C4-2B (cell line): ENCODE results near the gene SH2D7.
A peak's percentile ranks its signal among the peaks of the same experiment; 100 is the strongest.

Experiments used
- H3K27ac ChIP-seq: fragments of 450-650 bp; 2 replicates; pipeline ENCODE4 v1.5.1; 2017
- CTCF ChIP-seq: fragments of 450-650 bp; conservative IDR thresholded peaks from 2 replicates; pipeline ENCODE4 v1.5.1; 2017; ENCODE audit warnings: mild to moderate bottlenecking
- ZFX ChIP-seq: fragments of 450-650 bp; IDR thresholded peaks from 2 replicates; pipeline ENCODE4 v1.6.1; 2017

SH2D7 gene

DNA sequence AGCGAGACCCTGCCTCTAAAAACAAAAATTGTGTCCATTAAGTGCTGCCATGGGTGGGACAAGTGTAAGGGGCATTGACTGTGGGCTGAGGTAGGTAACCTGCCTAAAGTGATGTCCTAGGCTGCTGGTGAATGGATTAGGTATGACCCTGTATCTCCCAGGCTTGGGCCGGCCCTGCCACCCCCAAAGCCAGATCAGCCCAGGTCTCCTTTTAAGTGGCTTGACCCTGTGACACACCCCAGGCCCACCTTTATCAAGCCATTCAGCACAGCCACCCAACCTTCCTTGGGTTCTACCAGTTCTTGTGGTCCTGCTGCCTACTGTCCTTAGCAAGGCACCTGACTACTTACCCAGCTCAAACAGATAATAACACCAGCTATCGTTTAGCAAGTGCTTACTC, 20.2 kb downstream of the SH2D7 start:
- no peak for TF ChIP-seq CTCF
- TF ChIP-seq ZFX, result no peak

GRCh38 chr15:78120523-78120922, 28.2 kb downstream of the SH2D7 start:
- no peak for TF ChIP-seq CTCF
- no peak for TF ChIP-seq ZFX
- H3K27ac ChIP-seq, result no peak overlapping the region

More for the DNA sequence above, 20.2 kb downstream of the SH2D7 start:
- H3K27ac ChIP-seq, result no peak overlapping the region

GRCh38 chr15:78125267-78125666, 32.9 kb downstream of the SH2D7 start:
- TF ChIP-seq ZFX (no peak), CTCF (no peak)

GRCh38 chr15:78127882-78128281, 35.5 kb downstream of the SH2D7 start:
- peak overlapping the region; percentile 71 for H3K27ac ChIP-seq
- TF ChIP-seq ZFX (no peak), CTCF (no peak)

More at GRCh38 chr15:78125267-78125666, 32.9 kb downstream of the SH2D7 start:
- no peak overlapping the region for H3K27ac ChIP-seq

- TF ChIP-seq ZFX (no peak), CTCF (no peak)
- peak overlapping the region; percentile 71 for H3K27ac ChIP-seq
Observed at GRCh38 chr15:78129077-78129750, 36.9 kb downstream of the SH2D7 start.

GRCh38 chr15:78129751-78130287, 37.5 kb downstream of the SH2D7 start:
- no peak for TF ChIP-seq ZFX
- H3K27ac ChIP-seq, result peak overlapping the region; percentile 71; the same call in 1 of the 2 replicates

DNA sequence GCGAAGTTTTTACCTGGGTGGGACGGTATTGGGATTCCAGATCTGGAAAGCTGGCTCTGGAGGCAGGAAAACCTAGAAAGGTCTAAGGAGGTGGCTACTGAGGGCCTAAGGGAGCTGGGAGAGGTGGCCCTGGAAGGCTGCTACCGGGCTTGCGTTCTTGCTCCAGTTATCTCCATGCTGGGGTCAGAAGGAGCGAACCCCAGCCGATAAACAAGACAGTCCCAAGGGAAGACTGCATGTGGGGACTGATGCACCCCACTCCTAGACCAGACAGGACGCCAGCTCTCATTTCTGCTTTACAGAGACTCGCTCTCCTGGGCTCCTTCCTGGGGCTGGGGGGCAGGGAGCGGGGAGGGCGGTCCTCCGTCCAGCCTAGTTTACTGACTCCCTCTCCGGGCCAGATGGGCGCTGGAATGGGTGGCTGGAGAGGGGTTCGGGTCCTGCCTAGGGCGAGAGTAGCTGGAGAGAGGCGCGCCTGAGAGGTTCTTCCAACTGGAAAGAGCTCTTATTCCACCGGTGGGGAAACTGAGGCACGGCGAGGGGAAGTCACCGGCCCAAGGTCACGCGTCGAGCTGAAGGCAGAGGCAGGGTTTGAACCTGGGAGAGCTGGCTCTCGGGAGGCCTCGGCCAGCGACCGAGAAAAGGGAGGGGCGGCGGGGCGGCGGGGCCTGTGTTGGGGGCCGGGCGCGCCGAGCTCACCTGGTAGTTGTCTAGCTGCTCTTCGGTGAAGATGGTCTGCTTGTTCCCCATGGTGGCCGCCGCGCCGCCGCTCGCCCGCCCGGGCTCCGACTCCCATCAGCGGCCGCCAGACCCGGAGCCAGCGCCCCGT, 38.3 kb downstream of the SH2D7 start:
- H3K27ac ChIP-seq, result no peak overlapping the region; the same call in 1 of the 2 replicates
- TF ChIP-seq ZFX, result no peak
- no peak for TF ChIP-seq CTCF
